ENCODE measurements around the gene ADAP2. TPM values are rescaled to one million over a fixed set of nuclear protein-coding genes. Genes with fewer than 3 reads are reported as not detected.

ADAP2 gene
- total and polyA plus RNA-seq, 9 donors = 4.7 to 17.6 (median 6.0) TPM

GRCh38 chr17:30995347-30995746 lies 73.6 kb downstream of the ADAP2 start:
- Histone ChIP-seq H3K36me3 (no peaks in the 10 kb centered on the region), H3K9me3 (no peaks in the 10 kb centered on the region), H3K27me3 (no peaks in the 10 kb centered on the region), H3K27ac (no peak overlapping the region), H3K4me1 (ENCODE audit: insufficient read depth) (no peaks in the 10 kb centered on the region), H3K4me3 (no peak overlapping the region)
- intact Hi-C loops (cut with DNase I) = no loop called here
- WGBS, 3 donors = 96 to 100% (median 100%) methylated on average over 3 of the region's 3 CpGs
- no peak for DNase-seq
- TF ChIP-seq EP300 (IDR thresholded peaks at IDR 0.05) (no peak), POLR2A (IDR thresholded peaks at IDR 0.05) (no peak), CTCF (IDR thresholded peaks at IDR 0.05) (no peak)

DNA sequence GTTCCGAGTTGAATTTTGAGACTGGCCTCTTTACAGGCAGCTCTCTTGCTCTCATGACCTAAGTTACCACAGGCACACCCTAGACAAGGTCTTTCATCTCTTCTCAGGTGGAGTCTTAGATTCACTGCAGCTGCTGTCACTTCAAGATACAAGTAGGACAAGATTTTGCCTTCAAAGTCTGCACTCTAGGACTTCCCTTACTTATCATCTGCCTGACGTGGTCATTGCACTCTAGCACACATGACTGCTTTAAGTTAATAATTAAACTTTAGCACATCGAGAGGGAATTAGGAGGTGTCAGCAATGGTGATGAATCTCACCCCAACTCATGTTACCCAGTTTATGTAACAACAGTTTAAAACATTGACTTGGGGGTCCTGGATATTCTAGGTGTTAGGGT lies 74.7 kb downstream of the ADAP2 start:
- H3K27me3 ChIP-seq = no peaks in the 10 kb centered on the region
- no peak for TF ChIP-seq POLR2A (IDR thresholded peaks at IDR 0.05)
- TF ChIP-seq CTCF (IDR thresholded peaks at IDR 0.05) = no peak
- no peak for TF ChIP-seq EP300 (IDR thresholded peaks at IDR 0.05)
- H3K9me3 ChIP-seq = no peaks in the 10 kb centered on the region
- DNase-seq = no peak
- no peak overlapping the region for H3K4me3 ChIP-seq
- no peaks in the 10 kb centered on the region for H3K4me1 ChIP-seq (ENCODE audit: insufficient read depth)
- WGBS, 3 donors = 91 to 96% (median 95%) methylated on average over 3 of the region's 3 CpGs
- no peak overlapping the region for H3K27ac ChIP-seq
- H3K36me3 ChIP-seq = no peaks in the 10 kb centered on the region
- intact Hi-C loops (cut with DNase I) = no loop called here

GRCh38 chr17:30997270-30997669 lies 75.5 kb downstream of the ADAP2 start:
- no peak overlapping the region for H3K27ac ChIP-seq
- H3K36me3 ChIP-seq = no peaks in the 10 kb centered on the region
- intact Hi-C loops (cut with DNase I) = no loop called here
- no peaks in the 10 kb centered on the region for H3K27me3 ChIP-seq
- no peak for TF ChIP-seq POLR2A (IDR thresholded peaks at IDR 0.05)
- TF ChIP-seq EP300 (IDR thresholded peaks at IDR 0.05) = no peak
- no peak for TF ChIP-seq CTCF (IDR thresholded peaks at IDR 0.05)
- 91 to 95% (median 92%) methylated on average over 6 of the region's 6 CpGs for WGBS, 3 donors
- no peaks in the 10 kb centered on the region for H3K4me1 ChIP-seq (ENCODE audit: insufficient read depth)
- no peaks in the 10 kb centered on the region for H3K9me3 ChIP-seq
- no peak overlapping the region for H3K4me3 ChIP-seq
- no peak for DNase-seq

- intact Hi-C loops (cut with DNase I) = no loop called here
- TF ChIP-seq EP300 (IDR thresholded peaks at IDR 0.05) = no peak
- TF ChIP-seq POLR2A (IDR thresholded peaks at IDR 0.05) = no peak
- TF ChIP-seq CTCF (IDR thresholded peaks at IDR 0.05) = no peak
- DNase-seq = no peak
- WGBS, 3 donors = 93 to 98% (median 95%) methylated on average over 5 of the region's 5 CpGs
- Histone ChIP-seq H3K4me3 (no peak overlapping the region), H3K36me3 (no peaks in the 10 kb centered on the region), H3K27me3 (no peaks in the 10 kb centered on the region), H3K9me3 (no peaks in the 10 kb centered on the region), H3K4me1 (ENCODE audit: insufficient read depth) (no peaks in the 10 kb centered on the region), H3K27ac (no peak overlapping the region)
These were observed 76.1 kb downstream of the ADAP2 start for GRCh38 chr17:30997842-30998241.

GRCh38 chr17:31002047-31002446 lies 80.3 kb downstream of the ADAP2 start:
- WGBS, 3 donors = 88 to 93% (median 92%) methylated on average over 7 of the region's 7 CpGs
- Histone ChIP-seq H3K36me3 (no peaks in the 10 kb centered on the region), H3K4me1 (ENCODE audit: insufficient read depth) (no peaks in the 10 kb centered on the region), H3K27me3 (no peaks in the 10 kb centered on the region), H3K4me3 (no peak overlapping the region), H3K27ac (no peak overlapping the region), H3K9me3 (no peaks in the 10 kb centered on the region)
- no peak for DNase-seq
- TF ChIP-seq CTCF (IDR thresholded peaks at IDR 0.05) (no peak), POLR2A (IDR thresholded peaks at IDR 0.05) (no peak), EP300 (IDR thresholded peaks at IDR 0.05) (no peak)
- intact Hi-C loops (cut with DNase I) = no loop called here

All from ovary (tissue), 9 donors.